Measurements from ENCODE around the gene ANKRD13A. TPM values are rescaled to one million over a fixed set of nuclear protein-coding genes. Genes with fewer than 3 reads are reported as not detected.
"Not testable (repeated sequence)": the region's sequence is repeated elsewhere in the genome, so short reads cannot be mapped to it uniquely, and the experiment has no call there.

Gene ANKRD13A
- total RNA-seq, 1 donor from 2014 or later = 22.5 TPM

GRCh38 chr12:110048242-110049027 lies 49.2 kb downstream of the ANKRD13A start, which contains the start of gene C12orf76:
Gene C12orf76 (minus strand): TSS chr12:110048522. CDS start chr12:110048495, 27 bp downstream.
- Histone ChIP-seq H3K4me3 (ENCODE audit: insufficient read depth, low read depth, low read length) (peak within 1 kb of the TSS; percentile 82), H3K9ac (ENCODE audit: low read length) (peak within 1 kb of the TSS; percentile 89), H3K4me1 (ENCODE audit: insufficient read depth, low read length) (peaks cover 9% of the 10 kb centered on the region), H3K27me3 (ENCODE audit: insufficient read depth, low read length) (no peaks in the 10 kb centered on the region), H3K9me3 (ENCODE audit: insufficient read depth, low read depth, low read length) (no peaks in the 10 kb centered on the region), H4K20me1 (ENCODE audit: insufficient read depth, low read length) (peaks cover 11% of the 10 kb centered on the region), H3K36me3 (ENCODE audit: insufficient read depth, low read length) (no peaks in the 10 kb centered on the region), H3K79me2 (ENCODE audit: insufficient read depth, low read length) (peaks cover 35% of the 10 kb centered on the region), H3K4me2 (ENCODE audit: low read length) (peak within 1 kb of the TSS; percentile 87), H3K27ac (ENCODE audit: low read depth, low read length) (peak within 1 kb of the TSS; percentile 79), H2AFZ (ENCODE audit: low read depth, low read length) (peak within 1 kb of the TSS; percentile 92)
- H3K27me3 Mint-ChIP-seq (ENCODE audit: low read depth, unreplicated experiment) = no peaks in the 10 kb centered on the region
- peak within 1 kb of the TSS; percentile 95 for H3K27ac Mint-ChIP-seq (ENCODE audit: unreplicated experiment)
- peaks cover 8% of the 10 kb centered on the region for H3K4me1 Mint-ChIP-seq (ENCODE audit: low read depth, unreplicated experiment)
- H3K4me3 Mint-ChIP-seq (ENCODE audit: unreplicated experiment) = peak within 1 kb of the TSS; percentile 94
- FAIRE-seq (peak; percentile 41), DNase-seq (ENCODE audit: low read depth) (peak; percentile 93)
- no peaks in the 10 kb centered on the region for H3K36me3 Mint-ChIP-seq (ENCODE audit: low read depth, unreplicated experiment)
- H3K9me3 Mint-ChIP-seq (ENCODE audit: unreplicated experiment) = peaks cover 6% of the 10 kb centered on the region
- TF ChIP-seq, protein P1, sequence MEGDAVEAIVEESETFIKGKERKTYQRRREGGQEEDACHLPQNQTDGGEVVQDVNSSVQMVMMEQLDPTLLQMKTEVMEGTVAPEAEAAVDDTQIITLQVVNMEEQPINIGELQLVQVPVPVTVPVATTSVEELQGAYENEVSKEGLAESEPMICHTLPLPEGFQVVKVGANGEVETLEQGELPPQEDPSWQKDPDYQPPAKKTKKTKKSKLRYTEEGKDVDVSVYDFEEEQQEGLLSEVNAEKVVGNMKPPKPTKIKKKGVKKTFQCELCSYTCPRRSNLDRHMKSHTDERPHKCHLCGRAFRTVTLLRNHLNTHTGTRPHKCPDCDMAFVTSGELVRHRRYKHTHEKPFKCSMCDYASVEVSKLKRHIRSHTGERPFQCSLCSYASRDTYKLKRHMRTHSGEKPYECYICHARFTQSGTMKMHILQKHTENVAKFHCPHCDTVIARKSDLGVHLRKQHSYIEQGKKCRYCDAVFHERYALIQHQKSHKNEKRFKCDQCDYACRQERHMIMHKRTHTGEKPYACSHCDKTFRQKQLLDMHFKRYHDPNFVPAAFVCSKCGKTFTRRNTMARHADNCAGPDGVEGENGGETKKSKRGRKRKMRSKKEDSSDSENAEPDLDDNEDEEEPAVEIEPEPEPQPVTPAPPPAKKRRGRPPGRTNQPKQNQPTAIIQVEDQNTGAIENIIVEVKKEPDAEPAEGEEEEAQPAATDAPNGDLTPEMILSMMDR (IDR thresholded peaks at IDR 0.05; ENCODE audit: insufficient read depth, low read depth, low read length) = no peak
- no peak for TF ChIP-seq EZH2 (IDR thresholded peaks at IDR 0.05; ENCODE audit: insufficient read depth, low read length)

DNA sequence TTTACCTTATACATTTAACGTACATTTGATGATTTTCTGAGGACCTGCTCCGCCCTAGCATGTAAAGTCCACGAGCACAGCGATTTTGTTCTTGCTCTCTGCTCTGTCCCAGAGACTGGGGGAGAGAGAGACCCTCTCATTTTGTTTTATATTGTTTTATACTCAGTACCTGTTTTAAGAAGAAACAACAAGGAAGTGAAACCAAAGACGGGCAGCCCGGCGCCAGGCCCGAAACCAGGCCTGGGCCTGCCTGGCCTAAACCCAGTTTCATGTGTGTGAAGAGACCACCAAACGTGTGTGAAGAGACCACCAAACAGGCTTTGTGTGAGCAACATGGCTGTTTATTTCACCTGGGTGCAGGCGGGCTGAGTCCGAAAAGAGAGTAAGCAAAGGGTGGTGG lies 49.8 kb downstream of the ANKRD13A start:
- peak overlapping the region; percentile 82 for H3K4me3 ChIP-seq (ENCODE audit: insufficient read depth, low read depth, low read length)
- H3K4me2 ChIP-seq (ENCODE audit: low read length) = peak overlapping the region; percentile 87
- not testable (repeated sequence) for H3K4me1 ChIP-seq (ENCODE audit: insufficient read depth, low read length); H3K27me3 Mint-ChIP-seq (ENCODE audit: low read depth, unreplicated experiment); DNase-seq (ENCODE audit: low read depth); FAIRE-seq; H3K9me3 Mint-ChIP-seq (ENCODE audit: unreplicated experiment); H3K36me3 Mint-ChIP-seq (ENCODE audit: low read depth, unreplicated experiment); H3K9me3 ChIP-seq (ENCODE audit: insufficient read depth, low read depth, low read length); H3K36me3 ChIP-seq (ENCODE audit: insufficient read depth, low read length); H3K27me3 ChIP-seq (ENCODE audit: insufficient read depth, low read length); H3K4me1 Mint-ChIP-seq (ENCODE audit: low read depth, unreplicated experiment)
- peaks cover 11% of the 10 kb centered on the region for H4K20me1 ChIP-seq (ENCODE audit: insufficient read depth, low read length)
- H3K27ac Mint-ChIP-seq (ENCODE audit: unreplicated experiment) = peak overlapping the region; percentile 95
- peaks cover 35% of the 10 kb centered on the region for H3K79me2 ChIP-seq (ENCODE audit: insufficient read depth, low read length)
- H3K9ac ChIP-seq (ENCODE audit: low read length) = peak overlapping the region; percentile 89
- peak overlapping the region; percentile 79 for H3K27ac ChIP-seq (ENCODE audit: low read depth, low read length)
- peak overlapping the region; percentile 94 for H3K4me3 Mint-ChIP-seq (ENCODE audit: unreplicated experiment)
- peak overlapping the region; percentile 92 for H2AFZ ChIP-seq (ENCODE audit: low read depth, low read length)

- not testable (repeated sequence) for H3K4me2 ChIP-seq (ENCODE audit: low read length); H3K27ac ChIP-seq (ENCODE audit: low read depth, low read length); DNase-seq (ENCODE audit: low read depth); H3K27me3 Mint-ChIP-seq (ENCODE audit: low read depth, unreplicated experiment); H3K27me3 ChIP-seq (ENCODE audit: insufficient read depth, low read length); H3K9ac ChIP-seq (ENCODE audit: low read length); H3K4me3 ChIP-seq (ENCODE audit: insufficient read depth, low read depth, low read length); FAIRE-seq; H3K9me3 ChIP-seq (ENCODE audit: insufficient read depth, low read depth, low read length); H2AFZ ChIP-seq (ENCODE audit: low read depth, low read length); H3K27ac Mint-ChIP-seq (ENCODE audit: unreplicated experiment); H3K36me3 ChIP-seq (ENCODE audit: insufficient read depth, low read length); H3K4me3 Mint-ChIP-seq (ENCODE audit: unreplicated experiment); H3K9me3 Mint-ChIP-seq (ENCODE audit: unreplicated experiment); H3K36me3 Mint-ChIP-seq (ENCODE audit: low read depth, unreplicated experiment); H3K4me1 Mint-ChIP-seq (ENCODE audit: low read depth, unreplicated experiment); H3K4me1 ChIP-seq (ENCODE audit: insufficient read depth, low read length)
- H4K20me1 ChIP-seq (ENCODE audit: insufficient read depth, low read length) = peaks cover 11% of the 10 kb centered on the region
- peaks cover 35% of the 10 kb centered on the region for H3K79me2 ChIP-seq (ENCODE audit: insufficient read depth, low read length)
Observed at GRCh38 chr12:110049666-110050065, 50.4 kb downstream of the ANKRD13A start.

Data from astrocyte (in vitro differentiated cells and primary cell).